Suprapubic skin (tissue), 4 donors: ENCODE results near the gene TEKT3.

Experiments used
- CTCF ChIP-seq, 2 donors: fragments of 200-600 bp in 1 of 2; fragments of 450-650 bp in 1 of 2; sonication (generic) in 1 of 2; IDR thresholded peaks; one replicate each; pipeline ENCODE4 v1.5.1; 2016 to 2019; ENCODE audit warnings: antibody characterized with exemption in 2 of 2, mild to moderate bottlenecking in 1 of 2, moderate library complexity in 1 of 2
- EP300 ChIP-seq: sonication (generic); formaldehyde crosslinking; IDR thresholded peaks from one replicate; pipeline ENCODE4 v1.6.1; 2017; ENCODE audit warnings: antibody characterized with exemption
- POLR2A ChIP-seq, 2 donors: fragments of 450-650 bp; IDR thresholded peaks; one replicate each; pipeline ENCODE4 v1.6.1; 2017; ENCODE audit warnings: antibody characterized with exemption in 2 of 2, mild to moderate bottlenecking in 2 of 2, moderate library complexity in 2 of 2
- POLR2AphosphoS5 ChIP-seq, 3 donors: sonication (generic); formaldehyde crosslinking; IDR thresholded peaks; one replicate each; pipeline ENCODE4 v1.6.1; 2017; ENCODE audit warnings: antibody characterized with exemption in 3 of 3

GRCh38 chr17:15346066-15346595 lies 4.7 kb upstream of the TEKT3 start:
- TF ChIP-seq CTCF (IDR thresholded peaks at IDR 0.05), result no peak
- TF ChIP-seq POLR2A (IDR thresholded peaks at IDR 0.05), result no peak
- TF ChIP-seq EP300, result no peak
- TF ChIP-seq POLR2AphosphoS5 (IDR thresholded peaks at IDR 0.05), result no peak
